K562 (cell line): Measurements from ENCODE around the gene ZNF408.

Experiments used
- POLR2AphosphoS5 ChIP-seq: IDR thresholded peaks from 2 replicates; pipeline ENCODE4 v1.6.1; 2011; ENCODE audit warnings: mild to moderate bottlenecking, low read depth, low read length, moderate library complexity; ENCODE audit not compliant: control insufficient read depth, insufficient read depth
- PRPF4 ChIP-seq: fragments of 200-400 bp; formaldehyde crosslinking; IDR thresholded peaks from one replicate; pipeline ENCODE4 v1.6.1; 2017; ENCODE audit warnings: low read length, low read depth, mild to moderate bottlenecking; ENCODE audit not compliant: insufficient read depth, poor library complexity, severe bottlenecking
- RFX5 ChIP-seq: IDR thresholded peaks from 2 replicates; pipeline ENCODE4 v1.6.1; 2011; ENCODE audit warnings: low read depth, mild to moderate bottlenecking, improper control_type of control experiment, low read length
- SRSF9 ChIP-seq: fragments of 200-400 bp; formaldehyde crosslinking; IDR thresholded peaks from 2 replicates; pipeline ENCODE4 v1.6.1; 2017; ENCODE audit warnings: low read depth, low read length, borderline replicate concordance
- TF ChIP-seq, protein P1 (sequence below): fragments of 450-650 bp; IDR thresholded peaks from 2 replicates; pipeline ENCODE4 v1.6.1; 2016; ENCODE audit warnings: borderline replicate concordance

DNA sequence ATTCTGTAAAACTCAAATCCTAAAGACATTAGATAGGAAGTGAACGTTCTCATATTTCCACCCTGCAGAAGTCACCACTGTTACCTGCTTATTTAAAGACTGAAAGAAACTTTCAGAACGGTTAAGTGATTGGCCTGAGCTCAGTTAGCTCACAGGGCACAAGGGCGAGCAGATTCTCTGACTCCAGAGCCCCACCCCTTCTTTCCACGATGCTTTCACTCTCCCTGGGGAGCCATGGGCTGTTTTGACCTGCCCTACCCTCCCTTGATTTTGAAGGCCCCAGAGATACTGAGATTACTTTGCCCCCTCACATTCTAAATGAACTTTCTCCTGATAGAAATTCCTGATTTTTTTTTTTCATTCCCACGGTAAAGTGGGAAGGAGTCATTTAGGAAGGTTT lies 34.3 kb upstream of the ZNF408 start:
- TF ChIP-seq SRSF9 (no peak), POLR2AphosphoS5 (no peak), PRPF4 (no peak), RFX5 (no peak)
- TF ChIP-seq, protein P1, sequence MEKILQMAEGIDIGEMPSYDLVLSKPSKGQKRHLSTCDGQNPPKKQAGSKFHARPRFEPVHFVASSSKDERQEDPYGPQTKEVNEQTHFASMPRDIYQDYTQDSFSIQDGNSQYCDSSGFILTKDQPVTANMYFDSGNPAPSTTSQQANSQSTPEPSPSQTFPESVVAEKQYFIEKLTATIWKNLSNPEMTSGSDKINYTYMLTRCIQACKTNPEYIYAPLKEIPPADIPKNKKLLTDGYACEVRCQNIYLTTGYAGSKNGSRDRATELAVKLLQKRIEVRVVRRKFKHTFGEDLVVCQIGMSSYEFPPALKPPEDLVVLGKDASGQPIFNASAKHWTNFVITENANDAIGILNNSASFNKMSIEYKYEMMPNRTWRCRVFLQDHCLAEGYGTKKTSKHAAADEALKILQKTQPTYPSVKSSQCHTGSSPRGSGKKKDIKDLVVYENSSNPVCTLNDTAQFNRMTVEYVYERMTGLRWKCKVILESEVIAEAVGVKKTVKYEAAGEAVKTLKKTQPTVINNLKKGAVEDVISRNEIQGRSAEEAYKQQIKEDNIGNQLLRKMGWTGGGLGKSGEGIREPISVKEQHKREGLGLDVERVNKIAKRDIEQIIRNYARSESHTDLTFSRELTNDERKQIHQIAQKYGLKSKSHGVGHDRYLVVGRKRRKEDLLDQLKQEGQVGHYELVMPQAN = no peak
